GM21737 (cell line): ENCODE results near the gene ULBP1.
"Not testable (repeated sequence)": the region's sequence is repeated elsewhere in the genome, so short reads cannot be mapped to it uniquely, and the experiment has no call there.

Experiments
- ATAC-seq: cut with Tn5 transposase; IDR thresholded peaks from one replicate; pipeline ENCODE4 v1.9.1; 2021; ENCODE audit warnings: mild to moderate bottlenecking, moderate library complexity; ENCODE audit not compliant: unreplicated experiment

The ULBP1 gene

GRCh38 chr6:149933036-149933435, 30.7 kb upstream of the ULBP1 start:
- ATAC-seq: no peak

- no peak for ATAC-seq
These were observed 30.3 kb upstream of the ULBP1 start for GRCh38 chr6:149933461-149933860.

- ATAC-seq: no peak
These were observed 29.2 kb upstream of the ULBP1 start for GRCh38 chr6:149934249-149935156.

- no peak for ATAC-seq
These were observed 28.5 kb upstream of the ULBP1 start for GRCh38 chr6:149935246-149935645.

DNA sequence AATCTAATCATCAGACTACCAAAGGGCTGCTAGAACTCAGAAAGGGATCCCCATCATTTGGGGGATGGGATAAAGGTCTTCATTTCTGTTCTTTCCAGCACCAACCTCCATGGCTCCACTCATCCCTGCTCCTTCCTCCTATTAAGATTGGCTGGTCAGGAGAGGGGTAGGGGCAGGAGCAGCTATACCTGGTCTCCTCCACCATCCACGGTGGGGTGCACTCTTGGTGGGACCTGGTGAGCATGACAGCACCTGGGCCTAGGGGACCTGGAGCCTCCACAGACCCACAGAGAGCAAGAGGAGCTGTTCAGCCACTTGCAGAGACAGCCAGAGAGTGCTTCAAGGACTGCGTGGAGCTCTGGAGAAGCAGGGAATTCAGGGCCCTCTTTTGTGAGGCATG, 28.1 kb upstream of the ULBP1 start:
- no peak for ATAC-seq

DNA sequence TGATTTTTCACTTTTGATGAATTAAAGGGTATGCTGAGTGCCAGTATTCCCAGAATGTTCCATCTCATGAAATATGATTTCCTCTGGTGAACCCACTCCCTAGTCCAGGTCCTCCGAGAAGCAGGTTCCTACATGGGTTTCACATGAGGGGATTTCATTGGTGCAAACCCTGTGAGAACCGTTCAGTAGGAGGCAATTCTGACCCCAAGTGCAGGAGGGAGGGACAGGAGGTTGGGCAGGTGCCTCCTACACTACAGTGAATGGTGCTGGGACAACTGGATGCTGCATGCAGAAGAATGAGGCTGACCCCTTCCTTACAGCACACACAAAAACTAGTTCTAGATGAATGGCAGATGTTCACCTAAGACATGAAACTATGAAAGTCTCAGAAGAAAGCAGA, 27.0 kb upstream of the ULBP1 start:
- ATAC-seq: no peak

- not testable (repeated sequence) for ATAC-seq
These were observed 25.7 kb upstream of the ULBP1 start for GRCh38 chr6:149938013-149938570.

GRCh38 chr6:149938571-149939355, 25.0 kb upstream of the ULBP1 start:
- peak; percentile 65 for ATAC-seq

- no peak for ATAC-seq
These were observed 24.4 kb upstream of the ULBP1 start for GRCh38 chr6:149939356-149939648.

DNA sequence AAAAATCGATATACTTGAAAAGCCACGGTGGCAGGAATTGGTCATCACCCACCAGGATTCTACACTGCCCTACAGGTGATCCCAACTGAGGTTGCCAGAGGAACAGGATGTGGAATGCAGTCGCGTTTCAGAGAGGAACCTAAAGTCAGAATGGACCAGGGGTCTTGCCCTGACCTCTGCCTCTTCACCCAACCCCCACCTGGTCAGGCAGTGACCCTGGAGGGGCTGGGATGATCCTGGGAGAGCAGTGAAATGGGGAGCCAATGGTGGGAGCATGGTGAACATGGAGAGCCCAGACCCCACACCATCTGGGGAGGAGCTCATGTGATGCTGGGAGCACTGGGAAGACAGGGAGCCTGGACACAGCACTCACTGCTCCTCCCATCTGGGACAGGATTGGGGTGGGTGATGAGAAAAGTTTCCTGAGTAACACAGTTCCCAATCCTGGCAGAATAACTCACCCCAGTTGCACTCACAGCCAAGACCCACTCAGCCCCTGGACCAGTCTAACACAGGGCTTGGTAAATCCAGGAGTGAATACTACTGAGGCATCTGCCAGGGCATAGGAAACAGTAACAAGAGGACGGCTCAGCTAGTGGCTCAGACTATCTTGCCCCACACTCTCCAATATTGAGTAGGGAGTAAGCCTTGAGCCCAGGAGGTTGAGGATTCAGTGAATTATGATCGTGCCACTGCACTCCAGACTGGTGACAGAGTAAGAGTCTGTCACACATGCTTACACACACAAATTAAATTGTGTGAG, 23.7 kb upstream of the ULBP1 start:
- ATAC-seq: no peak

DNA sequence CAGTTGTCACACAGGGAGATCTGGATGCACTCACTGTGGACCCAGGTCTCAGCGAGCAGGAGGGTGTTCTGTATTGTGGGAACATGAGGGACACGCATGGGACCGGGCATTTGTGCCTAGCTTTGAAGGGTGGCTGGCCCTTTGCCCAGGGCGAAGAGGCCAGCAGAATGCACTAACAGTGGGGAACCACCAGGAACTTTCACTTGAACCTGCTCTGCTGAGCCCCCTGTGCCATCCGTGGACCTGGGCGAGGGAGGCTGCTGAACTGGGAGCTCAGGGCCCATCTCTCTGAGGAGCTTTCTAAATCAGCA, 23.1 kb upstream of the ULBP1 start:
- ATAC-seq: no peak

DNA sequence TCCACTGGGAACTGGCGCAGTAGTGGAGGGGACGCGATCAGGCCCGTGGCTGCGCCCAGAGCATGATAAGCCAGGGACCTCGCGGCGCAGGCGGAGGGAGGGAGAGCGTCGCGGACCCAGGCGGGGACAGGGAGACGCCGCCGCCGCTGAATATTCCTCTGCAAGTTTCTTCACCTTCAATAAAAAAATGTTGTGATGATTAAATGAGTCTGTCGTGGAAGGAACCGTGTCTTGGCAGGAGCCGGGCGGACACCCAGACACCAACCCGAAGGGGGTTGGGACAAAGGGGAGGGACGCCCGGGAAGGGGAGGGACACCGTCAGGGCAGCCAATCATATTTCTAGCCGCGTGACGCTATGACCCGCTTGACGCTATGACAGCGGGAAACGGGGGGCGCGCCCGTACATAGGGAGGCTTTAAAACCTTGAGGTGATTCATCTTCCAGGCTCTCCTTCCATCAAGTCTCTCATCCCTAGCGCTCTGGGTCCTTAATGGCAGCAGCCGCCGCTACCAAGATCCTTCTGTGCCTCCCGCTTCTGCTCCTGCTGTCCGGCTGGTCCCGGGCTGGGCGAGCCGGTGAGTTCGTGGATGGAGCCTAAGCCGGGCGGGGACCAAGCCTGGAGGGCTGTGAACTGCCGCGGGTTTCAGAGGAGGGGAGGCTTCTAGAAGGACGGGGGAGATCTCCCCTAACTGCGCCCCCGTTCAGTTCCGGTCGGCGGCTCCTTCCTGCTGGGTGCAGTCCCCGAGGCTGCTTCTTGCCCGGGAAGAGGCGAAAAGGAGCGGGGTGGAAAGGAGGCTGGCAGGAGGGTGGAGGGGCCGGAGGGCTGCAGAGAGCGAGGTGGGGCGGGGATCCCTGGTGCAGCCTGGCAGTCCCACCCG, 21.9 kb upstream of the ULBP1 start, which contains the start of gene ULBP2:
TSS of gene ULBP2 (plus strand) at position 432 of the 878 bp plus-strand sequence. CDS start at position 491, 59 bp downstream.
- ATAC-seq: no peak

- ATAC-seq: no peak
These were observed 21.3 kb upstream of the ULBP1 start for GRCh38 chr6:149942461-149942829.

DNA sequence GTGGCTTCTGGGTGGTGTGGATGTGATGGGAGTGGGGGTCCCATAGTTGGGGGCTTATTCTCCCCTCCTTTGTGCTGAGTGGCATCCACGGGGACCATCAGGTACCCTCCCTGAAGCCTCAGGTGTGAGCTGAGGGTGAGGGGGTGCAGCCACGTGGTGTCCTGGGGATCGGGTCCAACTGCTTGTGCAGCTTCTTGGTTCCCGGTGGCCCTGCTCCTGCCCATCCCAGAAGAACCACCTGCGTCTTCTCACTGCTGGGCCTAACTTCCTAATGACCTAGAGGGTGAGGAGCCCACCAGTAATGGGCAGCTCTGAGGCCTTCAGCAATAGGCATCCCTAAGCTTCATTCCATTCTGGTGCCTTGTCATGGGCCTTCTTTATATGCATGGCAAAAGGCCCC, 20.4 kb upstream of the ULBP1 start:
- ATAC-seq: not testable (repeated sequence)

- ATAC-seq: not testable (repeated sequence)
These were observed 18.5 kb upstream of the ULBP1 start for GRCh38 chr6:149945276-149945675.

DNA sequence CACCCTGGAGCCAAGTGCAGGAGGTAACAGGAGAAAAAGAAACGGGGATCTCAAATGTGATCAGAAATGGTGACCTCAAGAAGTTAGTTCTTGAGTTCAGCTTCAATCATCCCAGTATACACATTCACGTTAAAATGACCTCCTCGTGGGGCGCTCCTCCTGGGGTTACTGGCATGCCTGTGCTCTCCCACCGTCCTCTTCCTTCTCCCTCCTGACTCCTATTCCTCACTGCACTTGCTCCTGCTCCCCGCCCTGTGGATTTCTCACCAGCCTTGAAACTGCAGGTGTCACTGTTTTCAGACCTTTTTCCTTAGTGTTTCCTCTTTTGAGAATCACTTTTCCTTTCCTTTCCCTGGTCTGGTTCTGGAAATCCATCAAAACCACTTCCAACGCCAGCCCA, 17.1 kb upstream of the ULBP1 start:
- ATAC-seq: not testable (repeated sequence)

DNA sequence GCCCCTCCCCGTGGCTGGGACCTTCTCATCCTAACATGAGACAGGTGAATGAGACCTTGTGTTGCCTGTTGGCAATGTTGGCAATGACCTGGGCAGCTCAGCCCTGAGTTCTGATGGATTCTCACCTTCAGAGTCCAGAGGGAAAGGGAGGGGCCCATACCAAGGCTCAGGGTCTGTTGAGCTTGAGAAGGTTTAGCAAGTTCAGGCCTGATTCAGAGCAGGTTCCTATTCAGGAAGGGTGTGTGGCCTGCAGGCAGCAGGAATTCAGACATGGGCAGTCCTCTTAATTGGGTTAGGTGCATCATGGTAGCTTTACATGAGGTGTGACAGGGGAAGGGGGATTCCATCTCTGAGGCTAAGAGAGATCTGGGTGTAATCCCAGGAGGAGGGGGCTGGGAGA, 16.2 kb upstream of the ULBP1 start:
- ATAC-seq: not testable (repeated sequence)

DNA sequence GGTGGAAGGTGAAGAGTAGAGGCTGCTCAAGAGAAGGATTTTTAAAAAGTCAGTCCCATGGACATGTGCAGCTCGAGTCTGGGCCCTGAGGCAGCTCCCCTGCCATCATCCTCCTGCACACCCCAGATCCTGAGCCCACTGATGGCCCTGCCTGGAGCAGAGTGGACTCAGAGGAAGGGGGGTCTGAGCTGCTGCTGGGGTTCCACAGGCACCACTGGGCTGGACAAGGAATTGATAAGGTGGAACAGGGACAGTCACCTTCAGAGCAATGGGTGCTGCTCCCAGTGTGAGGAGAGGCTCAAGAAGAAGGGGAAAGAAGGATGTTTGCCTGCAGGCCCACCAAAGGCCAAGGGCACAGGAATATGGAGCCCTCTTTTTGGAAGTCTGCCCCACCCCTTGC, 15.7 kb upstream of the ULBP1 start:
- no peak for ATAC-seq

- no peak for ATAC-seq
These were observed 15.1 kb upstream of the ULBP1 start for GRCh38 chr6:149948616-149949015.

- no peak for ATAC-seq
These were observed 13.3 kb upstream of the ULBP1 start for GRCh38 chr6:149950423-149950822.
